Measurements from ENCODE around the gene SLC7A4.
"Not testable (repeated sequence)": the region's sequence is repeated elsewhere in the genome, so short reads cannot be mapped to it uniquely, and the experiment has no call there.

SLC7A4 gene, protein sequence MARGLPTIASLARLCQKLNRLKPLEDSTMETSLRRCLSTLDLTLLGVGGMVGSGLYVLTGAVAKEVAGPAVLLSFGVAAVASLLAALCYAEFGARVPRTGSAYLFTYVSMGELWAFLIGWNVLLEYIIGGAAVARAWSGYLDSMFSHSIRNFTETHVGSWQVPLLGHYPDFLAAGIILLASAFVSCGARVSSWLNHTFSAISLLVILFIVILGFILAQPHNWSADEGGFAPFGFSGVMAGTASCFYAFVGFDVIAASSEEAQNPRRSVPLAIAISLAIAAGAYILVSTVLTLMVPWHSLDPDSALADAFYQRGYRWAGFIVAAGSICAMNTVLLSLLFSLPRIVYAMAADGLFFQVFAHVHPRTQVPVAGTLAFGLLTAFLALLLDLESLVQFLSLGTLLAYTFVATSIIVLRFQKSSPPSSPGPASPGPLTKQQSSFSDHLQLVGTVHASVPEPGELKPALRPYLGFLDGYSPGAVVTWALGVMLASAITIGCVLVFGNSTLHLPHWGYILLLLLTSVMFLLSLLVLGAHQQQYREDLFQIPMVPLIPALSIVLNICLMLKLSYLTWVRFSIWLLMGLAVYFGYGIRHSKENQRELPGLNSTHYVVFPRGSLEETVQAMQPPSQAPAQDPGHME

DNA sequence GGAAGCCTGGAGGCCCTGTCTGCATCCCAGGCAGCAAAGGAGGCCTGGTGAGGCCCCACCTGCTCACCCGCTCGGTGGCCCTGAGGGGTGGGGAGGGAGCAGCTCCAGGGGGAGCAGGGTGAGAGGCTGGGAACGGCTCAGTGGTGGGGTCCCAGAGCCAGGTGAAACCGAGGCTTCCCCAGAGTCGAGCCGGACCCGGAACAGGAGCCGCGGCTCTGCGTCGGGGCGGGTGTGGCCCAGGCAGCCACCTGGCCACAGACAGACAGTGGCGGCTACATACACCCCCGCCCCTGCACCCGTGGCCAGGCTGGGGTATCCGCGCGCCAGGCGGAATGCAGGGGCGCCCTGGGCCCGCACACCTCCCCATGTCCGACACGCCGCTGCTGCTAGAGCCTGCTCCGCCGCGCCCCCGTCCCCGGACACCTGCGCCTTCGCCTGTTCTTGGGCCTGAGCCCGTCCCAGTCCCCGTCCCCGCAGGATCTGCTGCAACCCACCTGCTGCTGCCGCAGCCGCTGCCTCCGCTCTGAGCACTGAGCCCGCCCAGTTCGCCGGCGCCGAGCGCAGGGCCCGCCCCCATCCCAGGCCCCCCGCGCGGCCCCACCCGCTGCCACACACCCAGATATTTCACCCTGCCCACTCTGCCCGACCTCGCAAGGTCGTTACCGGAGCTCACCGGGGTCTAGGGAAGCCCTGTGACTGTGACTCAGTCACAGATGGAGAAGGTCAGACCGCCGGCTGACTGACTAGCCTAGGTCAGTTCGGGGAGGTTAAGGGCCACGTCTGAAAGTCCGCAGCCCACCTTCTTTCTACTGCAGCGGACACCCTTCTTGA, at the start of gene SLC7A4:
Gene SLC7A4, minus strand, starts transcription at position 525 of the 831 bp plus-strand sequence. CDS start 749 bp downstream, outside the sequence.
- no peak for DNase-seq (ENCODE audit: low read depth)

DNA sequence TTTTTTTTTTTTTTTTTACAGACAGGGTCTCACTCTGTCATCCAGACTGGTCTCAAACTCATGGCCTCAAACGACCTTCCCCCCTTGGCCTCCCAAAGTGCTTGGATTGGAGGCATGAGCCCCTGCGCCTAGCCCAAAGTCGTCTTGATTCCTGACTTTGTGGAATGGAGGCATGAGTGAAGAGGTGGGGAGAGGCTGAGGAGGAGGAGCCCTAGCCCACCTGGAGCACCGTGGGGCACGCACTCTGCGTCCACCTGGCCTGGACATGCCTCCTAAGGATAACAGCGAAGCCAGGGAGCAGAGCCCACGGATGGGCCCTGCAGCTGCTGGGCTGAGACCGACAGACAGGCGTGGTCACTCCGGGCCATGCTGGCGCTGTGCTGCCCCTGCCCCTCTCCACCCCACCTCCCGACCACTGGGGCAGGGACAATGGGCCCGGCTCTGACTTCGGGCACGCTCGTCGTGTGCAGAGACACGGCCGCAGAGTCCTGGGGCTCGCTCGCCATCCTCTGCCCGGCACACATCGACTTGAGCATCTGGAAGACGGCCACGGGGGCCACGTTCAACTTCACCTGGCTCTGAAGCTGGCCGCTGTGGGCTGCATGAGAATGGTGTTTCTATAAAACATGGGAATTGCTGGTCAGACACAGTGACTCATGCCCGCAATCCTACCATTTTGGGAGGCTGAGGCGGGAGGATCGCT, 48.2 kb upstream of the SLC7A4 start:
- no peak for DNase-seq (ENCODE audit: low read depth)

DNA sequence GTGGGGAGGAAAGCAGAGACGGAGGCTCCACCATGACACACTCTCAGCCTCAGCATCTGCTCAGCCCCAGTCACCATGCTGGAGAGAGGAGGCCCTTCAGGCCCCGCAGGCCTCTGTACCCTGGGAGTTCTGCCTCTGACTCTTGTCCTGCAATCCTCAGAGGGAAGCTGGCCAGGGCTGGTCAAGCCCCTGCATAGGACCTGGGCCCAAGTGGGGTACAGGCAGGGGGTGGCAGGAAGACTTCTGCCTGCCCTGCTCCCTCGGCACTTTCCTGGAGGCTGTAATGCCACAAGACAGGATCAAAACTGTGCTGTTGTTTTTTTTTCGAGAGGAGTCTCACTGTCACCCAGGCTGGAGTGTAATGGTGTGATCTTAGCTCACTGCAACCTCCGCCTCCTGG, 47.1 kb upstream of the SLC7A4 start:
- DNase-seq (ENCODE audit: low read depth): no peak

DNA sequence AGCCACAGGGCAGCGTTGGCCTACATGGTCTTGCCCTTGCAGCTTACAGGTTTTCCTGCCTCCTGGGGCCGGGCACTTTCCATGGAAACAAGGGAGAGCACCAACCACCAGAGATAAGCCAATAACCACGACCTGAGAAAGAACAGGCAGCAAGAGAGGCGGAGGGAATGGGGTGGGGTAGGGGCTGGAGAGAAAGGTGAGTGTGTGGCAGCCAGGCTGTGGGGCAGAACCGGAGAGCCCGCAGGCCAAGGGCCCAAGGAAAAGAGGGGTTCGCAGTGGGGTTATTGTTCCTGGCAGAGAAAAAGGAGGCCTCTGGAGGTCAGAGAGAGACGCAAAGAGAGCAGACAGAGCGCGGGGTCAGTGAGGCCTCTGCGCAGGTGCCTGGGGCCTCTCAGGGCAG, 46.6 kb upstream of the SLC7A4 start:
- DNase-seq (ENCODE audit: low read depth): no peak

DNA sequence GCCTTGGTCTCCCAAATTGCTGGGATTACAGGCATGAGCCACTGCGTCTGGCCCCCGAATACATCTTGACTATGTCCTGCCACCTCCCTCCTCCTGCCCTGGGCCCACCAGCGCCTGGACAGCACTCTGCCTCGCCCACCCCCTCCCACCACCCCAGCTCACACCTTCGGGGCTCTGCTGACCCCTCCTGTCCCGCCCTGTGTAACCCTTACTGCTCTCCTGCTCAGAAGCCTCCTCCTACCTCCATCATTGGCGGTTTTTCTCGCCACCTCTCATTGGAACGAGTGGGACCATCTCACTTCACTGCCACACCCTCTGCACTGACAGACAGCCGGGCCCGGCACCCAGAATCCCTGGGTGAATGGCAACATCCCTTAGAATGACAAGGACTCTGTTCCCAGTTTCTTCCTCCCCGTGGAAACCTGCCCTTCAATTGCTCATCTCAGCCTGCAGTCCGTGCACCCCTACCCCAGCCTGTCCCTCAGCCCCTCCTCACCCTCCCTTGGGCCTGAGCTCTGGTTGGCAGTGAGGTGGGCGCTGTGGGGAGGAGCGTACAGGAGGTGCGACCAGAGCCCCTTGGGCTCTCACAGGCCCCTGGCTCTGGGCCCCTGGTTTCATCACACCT, 45.6 kb upstream of the SLC7A4 start:
- DNase-seq (ENCODE audit: low read depth): no peak

DNA sequence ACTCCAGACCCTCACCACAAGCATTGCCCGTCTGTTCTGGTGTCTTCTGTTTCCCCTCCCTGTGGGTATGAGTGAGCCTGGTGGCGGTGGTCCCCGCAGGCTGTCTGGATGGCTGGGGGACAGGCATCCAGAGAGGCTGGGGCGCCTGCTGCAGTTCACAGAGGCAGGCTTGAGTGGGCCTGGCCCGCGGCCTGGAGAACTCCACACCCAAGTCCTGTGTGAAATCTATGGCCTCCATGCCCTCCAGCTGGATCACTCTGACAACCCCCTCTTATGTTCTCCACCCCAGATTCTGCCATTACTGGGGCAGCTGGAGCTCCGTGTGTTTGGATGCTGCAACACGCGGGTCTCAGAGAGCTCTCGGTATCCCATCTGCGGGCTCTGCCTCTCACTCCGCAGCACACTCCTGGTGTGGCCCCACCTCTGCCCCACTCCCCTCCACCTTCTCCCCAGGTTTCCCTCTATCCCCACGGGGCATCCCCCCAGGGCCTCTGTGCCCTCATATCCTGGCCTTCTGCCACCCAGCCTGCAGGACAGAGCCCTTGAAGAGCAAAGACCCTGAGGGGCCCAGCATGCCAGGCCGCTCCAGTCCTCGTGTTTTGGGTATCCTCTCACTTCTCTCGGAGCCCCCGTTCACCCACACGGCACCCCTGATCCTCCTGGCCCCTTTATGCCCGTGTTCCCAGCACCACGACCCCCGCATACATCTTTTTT, 44.7 kb upstream of the SLC7A4 start:
- DNase-seq (ENCODE audit: low read depth): no peak

DNA sequence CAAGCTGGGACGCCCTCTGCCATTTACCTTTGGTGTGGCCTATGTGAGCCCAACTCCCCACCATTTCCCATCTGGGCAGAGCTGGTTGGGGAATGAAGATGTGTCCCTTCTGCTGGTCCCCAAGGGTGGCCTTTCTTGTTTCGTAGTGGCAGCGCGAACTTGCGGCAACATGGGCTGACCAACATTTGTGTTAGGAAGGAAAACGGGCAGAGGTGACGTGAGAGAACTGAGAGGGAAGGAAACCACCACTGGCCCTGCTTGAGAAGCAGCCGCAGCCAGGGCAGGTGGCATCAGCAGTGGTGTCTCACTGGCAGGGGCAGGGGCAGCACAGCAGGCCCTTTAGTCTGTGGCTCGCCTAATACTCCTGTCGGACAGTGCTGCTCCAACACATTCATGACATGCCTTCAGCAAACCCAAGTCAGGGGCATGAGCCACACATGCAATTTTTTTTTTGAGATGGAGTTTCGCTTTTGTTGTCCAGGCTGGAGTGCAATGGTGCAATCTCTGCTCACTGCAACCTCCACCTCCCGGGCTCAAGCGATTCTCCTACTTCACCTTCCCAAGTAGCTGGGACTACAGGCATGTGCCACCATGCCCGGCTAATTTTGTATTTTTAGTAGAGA, 43.3 kb upstream of the SLC7A4 start:
- no peak for DNase-seq (ENCODE audit: low read depth)

DNA sequence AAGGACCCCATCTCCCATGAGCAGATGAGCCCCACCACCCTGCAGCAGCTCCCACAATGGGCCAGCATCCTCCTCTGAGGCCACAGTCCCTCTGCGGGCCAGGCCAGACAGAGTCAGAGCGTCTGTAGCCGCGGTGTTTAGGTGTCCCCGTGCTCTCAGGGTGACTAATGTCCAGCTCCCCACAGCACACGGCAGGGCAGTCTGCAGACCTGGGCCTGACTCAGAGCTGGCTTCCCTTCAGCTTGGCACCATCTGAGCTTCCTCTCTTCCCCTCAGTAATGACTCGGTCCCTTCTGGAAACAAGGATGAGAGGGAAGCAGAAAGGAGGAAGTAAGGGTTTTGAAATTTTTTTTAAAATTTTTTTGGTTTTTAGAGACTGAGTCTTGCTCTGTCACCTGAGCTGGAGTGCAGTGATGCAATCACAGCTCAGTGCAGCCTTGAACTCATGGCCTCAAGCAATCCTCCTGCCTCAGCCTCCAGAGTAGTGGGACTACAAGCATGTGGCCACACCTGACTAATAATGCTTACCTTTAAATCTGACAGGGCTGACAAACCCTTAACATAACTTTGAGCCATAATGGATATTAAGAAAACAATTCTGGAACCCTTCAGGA, 41.8 kb upstream of the SLC7A4 start:
- DNase-seq (ENCODE audit: low read depth): no peak

DNA sequence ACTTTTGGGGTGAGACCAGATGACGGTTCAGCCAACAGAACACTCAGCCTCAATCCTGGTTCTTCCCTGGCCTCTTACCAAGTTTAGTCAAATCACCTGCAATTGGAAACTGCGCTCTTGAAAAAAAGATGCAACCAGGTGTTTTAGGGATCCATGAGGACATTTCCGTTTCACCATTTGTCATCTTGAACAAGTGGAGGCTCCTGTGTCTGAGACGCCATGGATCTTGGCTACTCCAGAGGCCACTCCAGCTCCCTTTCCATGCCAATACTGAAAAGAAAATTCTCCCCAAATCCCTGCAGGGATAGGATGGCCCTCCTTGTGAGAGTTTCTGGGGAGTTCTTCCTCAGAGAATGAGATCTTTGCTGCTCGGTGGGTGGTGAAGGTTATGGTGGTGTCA, 41.1 kb upstream of the SLC7A4 start:
- no peak for DNase-seq (ENCODE audit: low read depth)

DNA sequence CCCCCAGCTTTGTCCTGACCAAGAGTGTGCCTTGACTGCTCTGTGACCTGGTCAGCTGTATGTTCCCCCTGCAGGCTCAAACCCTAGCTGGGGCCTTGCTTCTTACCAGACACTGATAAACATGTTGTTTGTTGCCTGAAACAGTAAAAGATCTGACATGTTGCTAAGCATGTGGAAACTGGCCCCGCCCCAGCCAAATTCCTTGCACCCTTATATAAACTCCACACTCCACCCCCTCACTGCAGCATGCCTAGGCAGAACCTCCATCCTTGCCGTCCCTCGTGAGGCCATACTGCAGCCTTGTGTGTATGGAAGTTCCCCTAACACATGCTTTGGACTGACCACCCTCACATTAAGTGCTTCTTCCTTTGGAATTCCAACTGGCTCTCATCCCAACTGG, 40.7 kb upstream of the SLC7A4 start:
- DNase-seq (ENCODE audit: low read depth): no peak

DNA sequence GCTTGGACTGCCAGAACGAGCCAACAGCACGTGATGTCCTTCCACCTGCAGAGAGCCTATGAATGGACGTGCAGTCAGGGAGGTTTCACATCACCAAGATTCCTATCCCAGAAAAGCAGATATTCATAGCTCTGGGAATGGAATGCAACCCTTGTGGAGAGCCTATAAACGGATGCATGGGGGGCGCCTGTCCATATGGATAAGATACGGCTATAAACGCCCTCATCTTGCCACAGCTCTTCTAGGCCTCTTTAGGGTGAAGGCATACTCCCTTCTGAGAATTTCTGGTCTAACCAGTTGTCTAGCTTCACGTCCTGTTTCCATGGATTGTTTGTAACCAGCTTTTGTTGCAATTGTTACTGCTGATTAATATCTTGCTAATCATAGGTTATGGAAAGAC, 39.4 kb upstream of the SLC7A4 start:
- DNase-seq (ENCODE audit: low read depth): not testable (repeated sequence)

DNA sequence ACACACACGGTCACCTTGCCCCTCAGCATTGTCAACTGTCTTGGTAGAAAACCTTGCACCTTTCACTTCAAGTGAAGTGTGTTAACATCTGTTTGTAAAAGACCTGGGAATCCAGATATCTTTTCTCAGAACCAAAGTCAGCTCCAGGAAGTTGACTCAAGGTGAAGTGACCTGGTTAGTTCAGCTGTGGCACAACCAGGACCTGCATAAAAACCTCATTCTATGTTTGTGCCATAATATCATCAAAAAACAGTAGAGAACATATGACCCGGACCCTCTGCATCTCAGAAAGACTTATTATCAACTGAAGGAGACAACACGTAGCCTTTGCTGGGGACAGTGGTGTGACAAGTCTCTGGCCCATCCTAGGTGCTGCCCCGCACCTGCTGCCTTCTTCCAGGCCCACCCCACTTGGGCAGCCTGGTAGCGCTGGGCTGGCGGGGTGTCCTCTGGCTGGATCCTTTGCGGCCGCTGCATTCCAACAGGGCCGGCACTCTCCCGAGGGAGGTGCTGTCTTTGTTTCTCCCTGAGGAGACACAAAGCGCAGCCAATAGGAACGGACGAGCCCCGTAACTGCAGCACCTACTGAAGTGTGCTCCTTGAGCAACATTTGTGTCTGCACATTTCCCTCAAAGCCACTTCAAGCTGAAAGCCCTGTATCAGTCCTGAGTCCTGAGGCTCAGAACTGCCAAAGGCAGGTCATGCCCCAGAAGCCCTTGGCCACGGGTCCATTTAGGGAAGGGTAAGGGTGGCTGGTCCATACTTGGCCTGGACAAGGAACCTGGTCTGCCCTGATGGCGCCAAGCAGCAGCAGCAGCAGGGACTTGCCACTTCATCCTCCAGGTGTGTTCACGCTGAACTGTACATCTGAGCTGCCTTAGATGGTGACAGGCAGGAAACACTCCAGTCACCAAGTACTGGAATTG, 38.6 kb upstream of the SLC7A4 start:
- DNase-seq (ENCODE audit: low read depth): no peak

DNA sequence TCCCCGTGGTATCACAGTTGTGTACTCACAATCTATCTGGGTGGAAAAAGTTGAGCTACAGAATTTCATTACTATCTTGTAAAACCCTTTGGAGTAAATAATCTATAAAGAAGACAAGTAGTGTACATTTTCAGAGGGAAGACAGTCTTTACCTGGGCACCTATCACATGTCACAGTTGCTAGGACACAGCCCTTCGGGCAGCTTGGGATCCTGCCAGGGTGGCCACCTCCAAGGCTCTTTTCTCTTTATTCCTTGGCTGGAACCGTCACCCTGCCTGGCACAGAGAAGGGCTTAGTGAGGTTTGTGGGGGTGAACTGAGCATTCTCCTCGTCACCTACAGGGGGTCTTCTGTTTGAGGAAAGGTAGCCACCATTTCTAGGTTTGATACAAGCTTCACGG, 37.0 kb upstream of the SLC7A4 start:
- DNase-seq (ENCODE audit: low read depth): no peak

DNA sequence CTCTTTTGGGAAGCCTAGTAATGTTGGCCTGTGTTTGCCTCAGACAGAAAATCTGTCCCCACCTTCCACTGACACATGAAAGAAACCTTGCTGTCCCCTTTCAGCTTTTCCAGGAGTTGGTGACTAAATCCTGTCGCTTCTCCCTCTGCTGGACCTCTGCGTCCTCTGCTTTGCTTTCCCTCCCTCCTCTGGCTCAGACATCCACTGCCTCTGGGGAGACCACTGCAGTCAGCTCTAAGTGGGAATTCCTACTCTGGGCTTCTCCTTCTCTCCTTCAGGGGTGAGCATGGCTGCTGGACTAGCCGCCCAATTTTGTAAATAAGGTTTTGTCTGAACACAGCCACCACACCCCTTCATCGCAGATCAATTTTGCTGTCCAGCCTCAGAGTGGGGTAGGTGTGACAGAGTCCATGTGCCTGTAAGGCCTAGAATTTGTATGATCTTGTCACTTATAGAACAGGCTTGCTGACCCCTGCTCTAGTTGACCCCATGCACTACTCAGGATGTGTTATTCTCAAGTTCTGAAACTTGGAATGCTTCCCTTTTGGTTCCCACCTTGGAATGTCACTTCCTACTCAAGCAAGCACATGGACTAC, 36.4 kb upstream of the SLC7A4 start:
- DNase-seq (ENCODE audit: low read depth): no peak

DNA sequence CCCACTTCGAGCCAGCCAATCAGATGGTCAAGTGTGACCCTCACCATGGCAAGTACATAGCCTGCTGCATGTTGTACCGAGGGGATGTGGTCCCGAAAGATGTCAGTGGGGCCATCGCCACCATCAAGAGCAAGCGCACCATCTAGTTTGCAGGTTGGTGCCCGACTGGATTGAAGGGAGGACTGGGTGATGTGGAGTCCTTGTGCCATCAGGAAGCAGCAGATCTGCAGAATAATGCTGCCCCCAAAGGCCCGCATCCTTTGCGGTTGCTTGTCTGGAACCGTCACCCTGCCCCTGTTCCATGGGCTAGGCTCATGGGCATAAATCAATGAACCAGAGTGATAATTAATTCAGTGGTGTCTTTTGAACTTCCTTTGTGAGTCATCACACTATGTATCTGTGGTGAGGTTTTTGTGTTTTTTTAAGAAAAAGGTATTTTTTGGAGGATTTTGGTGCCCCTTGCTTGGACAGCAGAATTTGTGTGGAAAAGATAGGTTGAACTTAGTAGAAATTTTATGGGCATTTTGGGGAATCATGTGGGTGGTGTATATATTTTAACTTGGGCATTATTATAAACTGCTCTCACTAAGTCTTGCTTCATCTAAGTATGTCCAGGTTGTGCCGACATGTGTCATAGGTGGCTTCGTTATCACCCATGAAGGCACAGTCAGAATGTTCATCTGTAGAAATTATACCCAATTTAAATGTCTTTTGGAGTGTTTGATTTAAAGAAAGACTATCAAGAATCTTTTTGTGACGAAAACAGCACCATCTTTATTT, 35.7 kb upstream of the SLC7A4 start:
- DNase-seq (ENCODE audit: low read depth): no peak

DNA sequence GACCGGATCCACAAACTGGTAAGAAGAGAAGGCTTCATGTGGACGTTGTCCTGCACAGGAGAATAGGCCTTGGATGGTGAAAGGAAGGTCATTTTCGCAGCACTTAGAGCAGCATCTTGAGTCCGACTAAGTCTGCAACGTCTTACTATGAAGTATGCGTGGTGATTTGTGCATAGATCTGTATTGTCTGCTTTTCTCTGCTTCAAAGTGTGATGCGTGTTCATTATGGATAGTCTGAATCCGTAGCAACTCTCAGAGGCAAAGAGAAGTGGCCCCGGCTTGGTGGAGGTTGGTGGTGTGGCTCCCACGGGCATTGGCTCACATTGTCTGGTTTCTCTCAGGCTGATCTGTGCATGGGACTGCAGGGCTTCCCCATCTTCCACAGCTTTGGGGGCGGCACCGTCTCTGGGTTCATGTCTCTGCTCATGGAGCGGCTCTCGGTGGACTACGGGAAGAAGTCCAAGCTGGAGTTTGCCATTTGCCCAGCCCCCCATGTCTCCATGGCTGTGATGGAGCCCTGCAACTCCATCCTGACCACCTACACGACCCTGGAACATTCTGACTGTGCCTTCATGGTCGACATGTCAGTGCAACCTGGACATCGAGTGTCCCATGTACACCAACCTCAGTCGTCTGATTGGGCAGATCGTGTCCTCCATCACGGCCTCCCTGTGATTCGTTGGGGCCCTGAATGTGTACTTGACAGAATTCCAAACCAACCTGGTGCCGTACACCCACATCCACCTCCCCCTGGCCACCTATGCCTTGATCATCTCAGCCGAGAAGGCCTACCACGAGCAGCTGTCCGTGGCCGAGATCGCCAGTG, 34.9 kb upstream of the SLC7A4 start:
- DNase-seq (ENCODE audit: low read depth): no peak
